Osteocyte (in vitro differentiated cells): ENCODE measurements around the gene LRTM1. TPM values are rescaled to one million over a fixed set of nuclear protein-coding genes. Genes with fewer than 3 reads are reported as not detected.
A peak's percentile ranks its signal among the peaks of the same experiment; 100 is the strongest.

Experiments
- DNase-seq: peaks from one replicate; pipeline ENCODE4 v3.0.0; 2021; ENCODE audit warnings: mixed read lengths; ENCODE audit not compliant: unreplicated experiment; ENCODE audit errors: extremely low spot score
- H3K27ac Mint-ChIP-seq: one replicate; pipeline ENCODE4 v1.8.0; 2021; ENCODE audit warnings: mild to moderate bottlenecking, mixed read lengths; ENCODE audit not compliant: unreplicated experiment
- H3K27me3 Mint-ChIP-seq: one replicate; pipeline ENCODE4 v1.8.0; 2021; ENCODE audit warnings: mixed read lengths; ENCODE audit not compliant: unreplicated experiment
- H3K36me3 Mint-ChIP-seq: one replicate; pipeline ENCODE4 v1.8.0; 2021; ENCODE audit warnings: mixed read lengths; ENCODE audit not compliant: unreplicated experiment
- H3K4me1 Mint-ChIP-seq: one replicate; pipeline ENCODE4 v1.8.0; 2021; ENCODE audit warnings: mixed read lengths; ENCODE audit not compliant: unreplicated experiment
- H3K4me3 Mint-ChIP-seq: one replicate; pipeline ENCODE4 v1.8.0; 2021; ENCODE audit warnings: mild to moderate bottlenecking, moderate library complexity, mixed read lengths; ENCODE audit not compliant: unreplicated experiment
- H3K9me3 Mint-ChIP-seq: one replicate; pipeline ENCODE4 v1.8.0; 2021; ENCODE audit warnings: mixed read lengths; ENCODE audit not compliant: unreplicated experiment
- long read RNA-seq: library from polyadenylated mRNA; unstranded; transcript quantifications from one replicate; pipeline ENCODE4 v2.0.0, GENCODE V29; 2021
- total RNA-seq: library from RNA; stranded (reverse); gene quantifications from 2 replicates; pipeline ENCODE4 v1.2.1, GENCODE V29; 2021
- TF ChIP-seq, protein P1 (sequence below): fragments of 200-600 bp; sonication (generic); IDR thresholded peaks from 2 replicates; pipeline ENCODE4 v1.5.0; 2021; ENCODE audit warnings: antibody characterized with exemption, mild to moderate bottlenecking, moderate library complexity

The LRTM1 gene
- not detected in 2 replicates for total RNA-seq
- long read RNA-seq = 0 reads

DNA sequence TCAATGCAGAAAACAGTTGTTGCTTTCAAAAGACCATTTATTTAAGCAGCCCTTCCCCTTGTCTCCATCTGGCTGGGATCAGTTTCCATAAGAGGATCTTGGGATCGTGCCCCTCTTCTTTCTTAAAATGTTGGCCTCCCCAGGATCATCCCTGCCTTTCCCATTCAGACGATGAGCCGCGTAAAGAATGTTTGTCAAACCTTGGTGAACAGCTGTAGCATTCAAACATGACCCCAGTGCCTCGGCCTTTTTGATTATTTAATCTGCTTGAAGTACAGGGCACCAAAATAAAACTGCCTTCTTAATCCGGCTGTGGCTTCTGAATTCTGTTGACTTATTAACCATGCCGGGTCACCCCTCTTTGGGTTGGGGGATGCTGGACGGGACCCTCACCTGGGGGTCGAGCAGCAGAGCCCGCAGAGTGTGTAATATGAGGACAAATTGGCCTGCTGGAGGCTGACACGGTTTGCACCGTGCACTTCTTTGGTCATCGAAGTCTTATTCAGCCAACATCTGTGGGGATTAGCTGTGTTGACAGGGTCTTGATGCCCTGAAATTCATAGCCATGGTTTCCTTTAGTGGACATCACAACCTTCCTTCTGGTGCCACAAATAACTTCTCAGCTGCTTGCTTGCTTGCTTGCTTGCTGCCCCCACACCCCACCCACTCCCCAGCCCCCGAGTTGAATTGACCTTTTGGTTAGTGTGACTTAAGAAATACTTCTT, at the start of gene LRTM1:
Gene LRTM1 (minus strand): TSS at position 14 of the 725 bp plus-strand sequence. CDS start 148 bp downstream, outside the sequence.
- H3K27ac Mint-ChIP-seq = no peak within 1 kb of the TSS
- H3K36me3 Mint-ChIP-seq = no peaks in the 10 kb centered on the region
- peaks cover 3% of the 10 kb centered on the region for H3K27me3 Mint-ChIP-seq
- TF ChIP-seq, protein P1, sequence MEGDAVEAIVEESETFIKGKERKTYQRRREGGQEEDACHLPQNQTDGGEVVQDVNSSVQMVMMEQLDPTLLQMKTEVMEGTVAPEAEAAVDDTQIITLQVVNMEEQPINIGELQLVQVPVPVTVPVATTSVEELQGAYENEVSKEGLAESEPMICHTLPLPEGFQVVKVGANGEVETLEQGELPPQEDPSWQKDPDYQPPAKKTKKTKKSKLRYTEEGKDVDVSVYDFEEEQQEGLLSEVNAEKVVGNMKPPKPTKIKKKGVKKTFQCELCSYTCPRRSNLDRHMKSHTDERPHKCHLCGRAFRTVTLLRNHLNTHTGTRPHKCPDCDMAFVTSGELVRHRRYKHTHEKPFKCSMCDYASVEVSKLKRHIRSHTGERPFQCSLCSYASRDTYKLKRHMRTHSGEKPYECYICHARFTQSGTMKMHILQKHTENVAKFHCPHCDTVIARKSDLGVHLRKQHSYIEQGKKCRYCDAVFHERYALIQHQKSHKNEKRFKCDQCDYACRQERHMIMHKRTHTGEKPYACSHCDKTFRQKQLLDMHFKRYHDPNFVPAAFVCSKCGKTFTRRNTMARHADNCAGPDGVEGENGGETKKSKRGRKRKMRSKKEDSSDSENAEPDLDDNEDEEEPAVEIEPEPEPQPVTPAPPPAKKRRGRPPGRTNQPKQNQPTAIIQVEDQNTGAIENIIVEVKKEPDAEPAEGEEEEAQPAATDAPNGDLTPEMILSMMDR = no peak
- DNase-seq = no peak
- no peaks in the 10 kb centered on the region for H3K9me3 Mint-ChIP-seq
- H3K4me1 Mint-ChIP-seq = no peaks in the 10 kb centered on the region
- no peak within 1 kb of the TSS for H3K4me3 Mint-ChIP-seq

- TF ChIP-seq, protein P1 = no peak
- no peak for DNase-seq
- Mint-ChIP-seq H3K36me3 (no peaks in the 10 kb centered on the region), H3K27ac (no peak overlapping the region), H3K27me3 (no peaks in the 10 kb centered on the region), H3K4me3 (no peak overlapping the region), H3K9me3 (peaks cover 3% of the 10 kb centered on the region), H3K4me1 (peaks cover 4% of the 10 kb centered on the region)
These were observed 49.6 kb upstream of the LRTM1 start for GRCh38 chr3:54977439-54977838.

- peak overlapping the region; percentile 64 for H3K27ac Mint-ChIP-seq
These were observed 43.0 kb upstream of the LRTM1 start for GRCh38 chr3:54970895-54971294.

DNA sequence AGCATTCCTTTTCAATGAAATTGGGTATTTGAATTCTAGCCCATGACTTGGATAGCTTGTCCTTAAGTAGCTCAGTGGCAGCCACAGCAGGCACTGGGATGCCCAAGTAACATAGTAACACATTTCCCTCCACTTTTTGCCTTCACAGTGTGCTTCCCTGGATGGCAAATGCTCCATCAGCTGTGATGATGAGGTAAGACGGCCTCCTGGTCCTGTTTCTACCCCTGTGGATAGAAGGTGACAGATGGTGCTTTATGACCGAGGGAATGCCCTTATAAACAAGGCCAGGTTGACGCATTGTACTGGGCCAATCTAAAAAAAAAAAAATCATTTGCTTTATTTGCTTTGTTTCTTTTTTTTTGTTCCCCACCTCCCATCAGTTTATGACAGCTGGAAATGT, 41.8 kb upstream of the LRTM1 start:
- H3K27me3 Mint-ChIP-seq = no peaks in the 10 kb centered on the region
- no peaks in the 10 kb centered on the region for H3K36me3 Mint-ChIP-seq
- peaks cover 55% of the 10 kb centered on the region for H3K4me1 Mint-ChIP-seq
- H3K9me3 Mint-ChIP-seq = no peaks in the 10 kb centered on the region
- TF ChIP-seq, protein P1 = no peak
- H3K4me3 Mint-ChIP-seq = no peak overlapping the region
- peak overlapping the region; percentile 40 for H3K27ac Mint-ChIP-seq
- DNase-seq = no peak

More at GRCh38 chr3:54970895-54971294, 43.0 kb upstream of the LRTM1 start:
- peaks cover 46% of the 10 kb centered on the region for H3K4me1 Mint-ChIP-seq
- no peaks in the 10 kb centered on the region for H3K9me3 Mint-ChIP-seq
- H3K27me3 Mint-ChIP-seq = no peaks in the 10 kb centered on the region
- DNase-seq = no peak
- TF ChIP-seq, protein P1 = no peak
- no peak overlapping the region for H3K4me3 Mint-ChIP-seq
- no peaks in the 10 kb centered on the region for H3K36me3 Mint-ChIP-seq

DNA sequence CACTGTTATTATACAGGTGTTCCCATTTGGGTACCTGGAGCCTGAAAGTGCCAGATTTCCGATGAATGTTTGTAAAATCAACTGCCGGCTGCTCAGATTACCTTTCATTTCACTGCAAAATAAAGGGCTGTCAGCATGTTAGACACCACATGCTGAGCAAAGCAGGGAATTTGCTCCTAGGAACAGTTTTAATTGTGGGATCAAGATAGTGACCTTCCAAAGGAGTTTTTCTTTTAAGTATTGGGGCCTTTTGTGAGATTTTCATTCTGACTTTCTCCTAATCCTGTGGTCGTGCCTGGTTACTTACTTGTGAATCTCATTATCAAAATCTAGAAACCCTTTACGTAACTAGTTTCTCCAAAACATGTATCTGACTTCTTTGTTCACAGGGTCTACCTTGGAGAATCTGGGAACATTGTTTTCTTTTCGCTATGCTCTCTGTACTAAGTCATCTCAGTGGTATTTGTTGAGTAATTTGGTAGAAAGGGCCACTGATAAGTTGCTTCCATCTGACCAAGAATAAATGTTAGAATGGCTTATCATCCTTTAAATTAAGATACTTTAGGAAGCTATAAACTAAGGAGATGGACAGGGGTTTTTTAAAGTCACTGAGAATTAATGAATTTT, 40.8 kb upstream of the LRTM1 start:
- H3K4me3 Mint-ChIP-seq = no peak overlapping the region
- no peaks in the 10 kb centered on the region for H3K27me3 Mint-ChIP-seq
- no peaks in the 10 kb centered on the region for H3K9me3 Mint-ChIP-seq
- peaks cover 62% of the 10 kb centered on the region for H3K4me1 Mint-ChIP-seq
- DNase-seq = no peak
- TF ChIP-seq, protein P1 = no peak
- H3K36me3 Mint-ChIP-seq = no peaks in the 10 kb centered on the region
- peak overlapping the region; percentile 61 for H3K27ac Mint-ChIP-seq
